ENCODE results near the gene ZNF675. TPM values are rescaled to one million over a fixed set of nuclear protein-coding genes. Genes with fewer than 3 reads are reported as not detected.

The ZNF675 gene
- total and polyA plus RNA-seq, 2 of the 8 experiments (the other 6 are each of a cell fraction or from before 2014, with no cell fraction given): 6.9 to 27.8 TPM

- Histone ChIP-seq H3K4me2 (ENCODE audit: insufficient read depth in 1 of 2, low read depth in 2 of 2, low read length in 2 of 2) (no peak overlapping the region), H3K27ac (ENCODE audit: low read depth, low read length) (no peak overlapping the region), H3K23me2 (ENCODE audit: low read depth, low read length) (no peaks in the 10 kb centered on the region), H3K4me3 (ENCODE audit: extremely low read depth in 1 of 4, insufficient read depth in 2 of 4, low read depth in 3 of 4, low read length in 4 of 4) (no peak overlapping the region), H2BK12ac (ENCODE audit: low read depth, low read length) (0 out of 2 replicates have a peak overlapping the region, but pooled peaks have one; percentile 17), H2BK5ac (ENCODE audit: low read depth, low read length) (peak overlapping the region; percentile 60; the same call in 1 of the 2 replicates), H3K4ac (replicated peaks; ENCODE audit: insufficient read length, low read depth, low read length) (no peak overlapping the region), H2BK15ac (ENCODE audit: low read length) (0 out of 2 replicates have a peak overlapping the region, but pooled peaks have one; percentile 72), H3K18ac (ENCODE audit: extremely low read depth, low read length) (no peak overlapping the region; the same call in 1 of the 2 replicates), H3K14ac (ENCODE audit: insufficient read length) (no peak overlapping the region), H2BK120ac (replicated peaks; ENCODE audit: low read depth, low read length) (no peak overlapping the region), H3K9me3 (ENCODE audit: insufficient read depth in 2 of 2, low read depth in 1 of 2, low read length in 1 of 2) (peaks cover 3 to 19% of the 10 kb centered on the region in 2 experiments; a peak in 3 of 4 replicates), H3K9ac (replicated peaks in 1 of 4; ENCODE audit: extremely low read depth in 1 of 4, low read depth in 3 of 4, low read length in 3 of 4) (no peak overlapping the region), H2AFZ (ENCODE audit: low read length) (peak overlapping the region; percentile 57; the same call in 1 of the 2 replicates), H2BK20ac (ENCODE audit: low read length) (0 out of 2 replicates have a peak overlapping the region, but pooled peaks have one; percentile 32), H3K79me2 (ENCODE audit: control insufficient read depth in 1 of 2, insufficient read depth in 2 of 2, low read length in 2 of 2) (no peaks in the 10 kb centered on the region), H4K91ac (replicated peaks; ENCODE audit: insufficient read length, low read length) (no peak overlapping the region), H3K27me3 (replicated peaks in 1 of 4; ENCODE audit: control insufficient read depth in 3 of 4, extremely low read depth in 1 of 4, insufficient read depth in 3 of 4, low read length in 3 of 4) (no peaks in the 10 kb centered on the region), H3K56ac (replicated peaks; ENCODE audit: insufficient read length, low read depth, low read length) (no peak overlapping the region), H2AK5ac (ENCODE audit: low read depth, low read length) (no peak overlapping the region), H4K8ac (ENCODE audit: extremely low read depth, insufficient read depth, low read length) (peak overlapping the region; percentile 41; the same call in 1 of the 2 replicates), H3K4me1 (replicated peaks in 1 of 4; ENCODE audit: control insufficient read depth in 3 of 4, insufficient read depth in 4 of 4, low read length in 3 of 4) (no peaks in the 10 kb centered on the region), H3K23ac (ENCODE audit: insufficient read length) (no peak overlapping the region), H3K79me1 (ENCODE audit: low read depth, low read length) (no peaks in the 10 kb centered on the region), H4K20me1 (replicated peaks in 1 of 2; ENCODE audit: control insufficient read depth in 1 of 2, insufficient read depth in 2 of 2, low read length in 2 of 2) (no peaks in the 10 kb centered on the region), H3K36me3 (ENCODE audit: control insufficient read depth in 2 of 4, insufficient read depth in 4 of 4, low read length in 3 of 4) (no peaks in the 10 kb centered on the region), H4K5ac (ENCODE audit: insufficient read length, low read depth, low read length) (no peak overlapping the region)
- no peak for FAIRE-seq
- ChIA-PET CTCF (ENCODE audit: partially characterized antibody) (no interaction called here), POLR2A (ENCODE audit: partially characterized antibody) (interaction anchor here (0.6 to 1.2 kb wide), 4 partner anchors 12 to 284 kb away, joined by 3 read pairs; partner anchors contain the start of genes ZNF675 and ZNF681)
- 66% methylated on average over 2 of the region's 2 CpGs; no CpG with 5 or more reads in 1 of the 2 experiments for WGBS, 2 experiments (ENCODE audit: extremely low coverage in 1 of 2, insufficient coverage in 1 of 2, insufficient read length in 1 of 2, insufficient replicate concordance in 2 of 2, low coverage in 1 of 2, low lambda C conversion rate in 2 of 2, missing lambda C conversion rate in 1 of 2)
- no peak for DNase-seq (ENCODE audit: low read depth in 1 of 2, low spot score in 2 of 2)
- TF ChIP-seq JUND (IDR thresholded peaks at IDR 0.05; ENCODE audit: low read length): no peak
- no peak for TF ChIP-seq SP1 (IDR thresholded peaks at IDR 0.05; ENCODE audit: low read depth, low read length)
- no peak for TF ChIP-seq CBX5 (IDR thresholded peaks at IDR 0.05; ENCODE audit: low read depth, low read length)
- TF ChIP-seq, protein P1, sequence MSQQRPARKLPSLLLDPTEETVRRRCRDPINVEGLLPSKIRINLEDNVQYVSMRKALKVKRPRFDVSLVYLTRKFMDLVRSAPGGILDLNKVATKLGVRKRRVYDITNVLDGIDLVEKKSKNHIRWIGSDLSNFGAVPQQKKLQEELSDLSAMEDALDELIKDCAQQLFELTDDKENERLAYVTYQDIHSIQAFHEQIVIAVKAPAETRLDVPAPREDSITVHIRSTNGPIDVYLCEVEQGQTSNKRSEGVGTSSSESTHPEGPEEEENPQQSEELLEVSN (IDR thresholded peaks at IDR 0.05): no peak
- no peak for TF ChIP-seq YY1 (IDR thresholded peaks at IDR 0.05; ENCODE audit: low read depth, low read length)
- TF ChIP-seq TCF12 (IDR thresholded peaks at IDR 0.05; ENCODE audit: low read depth, low read length): no peak
- no peak for TF ChIP-seq GABPA (IDR thresholded peaks at IDR 0.05; ENCODE audit: borderline replicate concordance, insufficient read depth, low read length)
- no peak for TF ChIP-seq HDAC2 (IDR thresholded peaks at IDR 0.05; ENCODE audit: borderline replicate concordance in 1 of 2, low read depth in 2 of 2, low read length in 2 of 2)
- TF ChIP-seq POLR2AphosphoS5 (IDR thresholded peaks at IDR 0.05; ENCODE audit: low read depth, low read length): no peak
- TF ChIP-seq KDM5A (IDR thresholded peaks at IDR 0.05; ENCODE audit: low read length): no peak
- TF ChIP-seq ASH2L (IDR thresholded peaks at IDR 0.05; ENCODE audit: low read length): no peak
- TF ChIP-seq TEAD4 (IDR thresholded peaks at IDR 0.05; ENCODE audit: low read depth, low read length): no peak
- no peak for TF ChIP-seq RNF2 (IDR thresholded peaks at IDR 0.05; ENCODE audit: borderline replicate concordance, low read depth, low read length, missing control alignments, poor library complexity, severe bottlenecking)
- TF ChIP-seq TAF7 (optimal IDR thresholded peaks at IDR 0.05; ENCODE audit: borderline replicate concordance, low read depth, low read length): no peak
Measured at GRCh38 chr19:23699521-23699860, 12.5 kb upstream of the ZNF675 start.
